GM12872 (cell line): ENCODE measurements around the gene SCN4B.

Source experiments
- CTCF ChIP-seq: IDR thresholded peaks from 3 replicates; pipeline ENCODE4 v1.5.1; 2011; ENCODE audit warnings: low read depth, mild to moderate bottlenecking, low read length, moderate library complexity; ENCODE audit not compliant: insufficient read depth

The SCN4B gene

GRCh38 chr11:118100691-118101232, 51.9 kb downstream of the SCN4B start:
- no peak for TF ChIP-seq CTCF

GRCh38 chr11:118099838-118100556, 52.6 kb downstream of the SCN4B start:
- no peak for TF ChIP-seq CTCF

GRCh38 chr11:118098996-118099837, 53.4 kb downstream of the SCN4B start:
- no peak for TF ChIP-seq CTCF

- TF ChIP-seq CTCF = no peak
These were observed 56.7 kb downstream of the SCN4B start for GRCh38 chr11:118095967-118096367.

GRCh38 chr11:118095493-118095892, 57.1 kb downstream of the SCN4B start:
- no peak for TF ChIP-seq CTCF

- TF ChIP-seq CTCF = no peak
These were observed 59.6 kb downstream of the SCN4B start for GRCh38 chr11:118092907-118093571.

- TF ChIP-seq CTCF = no peak
These were observed 60.9 kb downstream of the SCN4B start for GRCh38 chr11:118091690-118092089.
